Amniotic epithelial cell (primary cell): ENCODE data around the gene FOXJ1.

Experiments used
- DNase-seq: peaks from one replicate; pipeline ENCODE4 v3.0.0-alpha.2; 2010; ENCODE audit warnings: low read depth

The FOXJ1 gene

GRCh38 chr17:76140661-76141211, 309 bp downstream of the FOXJ1 start:
- DNase-seq = no peak

GRCh38 chr17:76139801-76140660, 1.0 kb downstream of the FOXJ1 start:
- no peak for DNase-seq

GRCh38 chr17:76138896-76139752, 1.9 kb downstream of the FOXJ1 start:
- no peak for DNase-seq

- no peak for DNase-seq
These were observed 2.7 kb downstream of the FOXJ1 start for GRCh38 chr17:76138234-76138895.

- no peak for DNase-seq
These were observed 3.5 kb downstream of the FOXJ1 start for GRCh38 chr17:76137351-76138233.

GRCh38 chr17:76137001-76137350, 4.1 kb downstream of the FOXJ1 start:
- DNase-seq = no peak

GRCh38 chr17:76136276-76137000, 4.6 kb downstream of the FOXJ1 start:
- no peak for DNase-seq

- DNase-seq = no peak
These were observed 5.2 kb downstream of the FOXJ1 start for GRCh38 chr17:76135810-76136188.

- DNase-seq = no peak
These were observed 5.9 kb downstream of the FOXJ1 start for GRCh38 chr17:76134911-76135809.

- no peak for DNase-seq
These were observed 8.3 kb downstream of the FOXJ1 start for GRCh38 chr17:76132574-76133338.

GRCh38 chr17:76131692-76132573, 9.1 kb downstream of the FOXJ1 start:
- no peak for DNase-seq

GRCh38 chr17:76131051-76131691, 9.9 kb downstream of the FOXJ1 start:
- no peak for DNase-seq

- DNase-seq = no peak
These were observed 10.6 kb downstream of the FOXJ1 start for GRCh38 chr17:76130473-76130872.

- no peak for DNase-seq
These were observed 15.1 kb downstream of the FOXJ1 start for GRCh38 chr17:76125922-76126321.

GRCh38 chr17:76125391-76125675, 15.7 kb downstream of the FOXJ1 start:
- DNase-seq = no peak

- no peak for DNase-seq
These were observed 16.3 kb downstream of the FOXJ1 start for GRCh38 chr17:76124582-76125390.
